HG03045 (cell line): ENCODE data around the gene PTPN18.
"Not testable (repeated sequence)": the region's sequence is repeated elsewhere in the genome, so short reads cannot be mapped to it uniquely, and the experiment has no call there.

ENCODE experiments used
- ATAC-seq: cut with Tn5 transposase; IDR thresholded peaks from one replicate; pipeline ENCODE4 v1.9.1; 2021; ENCODE audit warnings: mild to moderate bottlenecking, moderate library complexity; ENCODE audit not compliant: unreplicated experiment

PTPN18 gene

GRCh38 chr2:130380096-130380934, 24.5 kb downstream of the PTPN18 start:
- ATAC-seq, result no peak

- ATAC-seq, result no peak
These were observed 25.3 kb downstream of the PTPN18 start for GRCh38 chr2:130381145-130381544.

GRCh38 chr2:130381619-130382018, 25.8 kb downstream of the PTPN18 start:
- no peak for ATAC-seq

GRCh38 chr2:130382313-130382917, 26.6 kb downstream of the PTPN18 start:
- no peak for ATAC-seq

- ATAC-seq, result peak; percentile 52
These were observed 29.9 kb downstream of the PTPN18 start for GRCh38 chr2:130385709-130386108.

- no peak for ATAC-seq
These were observed 31.2 kb downstream of the PTPN18 start for GRCh38 chr2:130387071-130387400.

- no peak for ATAC-seq
These were observed 31.9 kb downstream of the PTPN18 start for GRCh38 chr2:130387804-130388203.

GRCh38 chr2:130388221-130388907, 32.5 kb downstream of the PTPN18 start:
- no peak for ATAC-seq

GRCh38 chr2:130389358-130389757, 33.5 kb downstream of the PTPN18 start:
- no peak for ATAC-seq

- no peak for ATAC-seq
These were observed 33.9 kb downstream of the PTPN18 start for GRCh38 chr2:130389783-130390182.

- peak; percentile 12 for ATAC-seq
These were observed 34.7 kb downstream of the PTPN18 start for GRCh38 chr2:130390460-130391057.

GRCh38 chr2:130391058-130391871, 35.4 kb downstream of the PTPN18 start:
- ATAC-seq, result peak; percentile 88

- no peak for ATAC-seq
These were observed 36.2 kb downstream of the PTPN18 start for GRCh38 chr2:130391872-130392670.

- no peak for ATAC-seq
These were observed 37.6 kb downstream of the PTPN18 start for GRCh38 chr2:130393318-130393910.

- not testable (repeated sequence) for ATAC-seq
These were observed 50.4 kb downstream of the PTPN18 start for GRCh38 chr2:130406280-130406679.

- not testable (repeated sequence) for ATAC-seq
These were observed 60.8 kb downstream of the PTPN18 start for GRCh38 chr2:130416693-130417092.

- ATAC-seq, result not testable (repeated sequence)
These were observed 63.0 kb downstream of the PTPN18 start for GRCh38 chr2:130418845-130419244.
